HepG2 (cell line): Measurements from ENCODE around the gene SYNE1. TPM values are rescaled to one million over a fixed set of nuclear protein-coding genes. Genes with fewer than 3 reads are reported as not detected.

Experiments used
- EHMT2 ChIP-seq: fragments of 200-600 bp; sonication (generic); IDR thresholded peaks from 2 replicates; pipeline ENCODE4 v1.7.0; 2017; ENCODE audit warnings: antibody characterized with exemption, low read depth, low read length, borderline replicate concordance
- MLLT10 ChIP-seq: sonication (generic); formaldehyde crosslinking; IDR thresholded peaks from 2 replicates; pipeline ENCODE4 v1.4.0; 2020; ENCODE audit warnings: missing genetic modification reagents
- REPIN1 ChIP-seq: sonication (generic); formaldehyde crosslinking; IDR thresholded peaks from 2 replicates; pipeline ENCODE4 v1.8.0; 2022; ENCODE audit warnings: missing genetic modification reagents, low read depth, mild to moderate bottlenecking, borderline replicate concordance
- TARDBP ChIP-seq: sonication (generic); formaldehyde crosslinking; IDR thresholded peaks from 2 replicates; pipeline ENCODE4 v1.8.0; 2022; ENCODE audit warnings: mild to moderate bottlenecking, missing genetic modification reagents
- ZFP41 ChIP-seq: sonication (generic); formaldehyde crosslinking; IDR thresholded peaks from 2 replicates; pipeline ENCODE4 v1.4.0; 2020; ENCODE audit warnings: mild to moderate bottlenecking, missing genetic modification reagents, borderline replicate concordance
- ZKSCAN1 ChIP-seq: fragments of 150-350 bp; IDR thresholded peaks from 2 replicates; pipeline ENCODE4 v1.6.1; 2014; ENCODE audit warnings: low read length
- ZMYM4 ChIP-seq: sonication (generic); formaldehyde crosslinking; IDR thresholded peaks from 2 replicates; pipeline ENCODE4 v1.8.1; 2023; ENCODE audit warnings: mild to moderate bottlenecking, missing genetic modification reagents
- ZNF615 ChIP-seq: sonication (generic); formaldehyde crosslinking; IDR thresholded peaks from 2 replicates; pipeline ENCODE4 v1.5.0; 2020; ENCODE audit warnings: mild to moderate bottlenecking, missing genetic modification reagents, borderline replicate concordance
- ZNF670 ChIP-seq: sonication (generic); formaldehyde crosslinking; IDR thresholded peaks from 2 replicates; pipeline ENCODE4 v1.8.0; 2022; ENCODE audit warnings: mild to moderate bottlenecking, missing genetic modification reagents, borderline replicate concordance
- polyA plus RNA-seq, 8 experiments: library from polyadenylated mRNA; depleted of rRNA in 3 of 8; stranded (reverse) in 7 of 8; unstranded in 1 of 8; fragments of >200 nt; fragmentation: Illumina TruSeq in 4 of 8; extraction: Trizol in 4 of 8; gene quantifications; 2 replicates each; pipeline versions ENCODE4 v1.2.1 to v1.2.3, GENCODE V29; 2011 to 2016; ENCODE audit warnings: low read depth in 4 of 8, missing spikeins in 1 of 8, mixed read lengths in 1 of 8; ENCODE audit not compliant: insufficient read depth in 1 of 8
- total RNA-seq, 5 experiments: library from RNA; depleted of rRNA; stranded (reverse); fragments of >200 nt; fragmentation: Illumina TruSeq; extraction: Trizol; gene quantifications; 2 replicates each; pipeline ENCODE4 v1.2.3, GENCODE V29; 2016; ENCODE audit warnings: low read depth in 1 of 5
- TF ChIP-seq, protein P1 (sequence below): sonication (generic); formaldehyde crosslinking; IDR thresholded peaks from 2 replicates; pipeline ENCODE4 v1.4.0; 2020; ENCODE audit warnings: mild to moderate bottlenecking, missing genetic modification reagents
- TF ChIP-seq, protein P2 (sequence below): IDR thresholded peaks from 2 replicates; pipeline ENCODE4 v1.4.0; 2020; ENCODE audit warnings: mild to moderate bottlenecking, missing genetic modification reagents
- TF ChIP-seq, protein P3 (sequence below): sonication (generic); formaldehyde crosslinking; IDR thresholded peaks from 2 replicates; pipeline ENCODE4 v1.4.0; 2020; ENCODE audit warnings: missing genetic modification reagents, borderline replicate concordance
- TF ChIP-seq, protein P4 (sequence below): sonication (generic); formaldehyde crosslinking; IDR thresholded peaks from 2 replicates; pipeline ENCODE4 v1.5.1; 2020; ENCODE audit warnings: mild to moderate bottlenecking, moderate library complexity, missing genetic modification reagents

The SYNE1 gene
- total and polyA plus RNA-seq, 2 of the 13 experiments (the other 11 are each of a cell fraction or from before 2014, with no cell fraction given), result 5.5 to 15.9 TPM

DNA sequence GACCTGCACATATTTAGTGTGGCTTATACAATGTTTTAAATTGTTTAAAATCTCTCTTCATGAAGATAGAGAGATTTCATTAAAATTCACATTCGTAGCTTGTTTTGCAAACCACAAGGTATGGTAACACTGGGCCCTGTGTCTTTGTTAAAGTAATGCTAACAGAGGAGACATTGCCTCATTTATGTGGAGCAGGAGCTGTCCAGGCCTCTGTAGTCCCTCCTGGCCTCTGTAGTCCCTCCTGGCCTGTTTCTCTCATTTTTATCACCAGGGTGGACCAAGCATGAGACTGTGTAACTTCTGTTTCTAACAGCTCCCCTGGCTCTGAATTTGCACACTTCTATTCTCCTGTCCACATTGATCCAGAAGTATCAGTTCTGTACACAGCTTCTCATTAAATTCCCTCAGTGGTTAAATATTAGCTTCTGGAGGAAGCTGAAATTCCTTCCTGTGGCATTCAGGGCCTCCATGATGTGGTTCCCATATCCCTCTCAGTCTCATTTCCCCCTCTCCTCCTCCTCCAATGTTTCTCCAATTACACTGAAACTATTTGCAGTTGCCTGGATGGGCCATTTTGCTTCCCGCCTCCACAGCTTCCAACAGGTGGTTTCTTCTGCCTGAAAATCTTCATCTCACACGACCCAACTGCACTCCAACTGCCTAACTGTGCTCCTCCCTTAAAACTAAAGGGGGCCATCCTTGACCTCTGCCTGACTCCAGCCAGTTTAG is 340.4 kb downstream of the SYNE1 start (continued):
- TF ChIP-seq, protein P1, sequence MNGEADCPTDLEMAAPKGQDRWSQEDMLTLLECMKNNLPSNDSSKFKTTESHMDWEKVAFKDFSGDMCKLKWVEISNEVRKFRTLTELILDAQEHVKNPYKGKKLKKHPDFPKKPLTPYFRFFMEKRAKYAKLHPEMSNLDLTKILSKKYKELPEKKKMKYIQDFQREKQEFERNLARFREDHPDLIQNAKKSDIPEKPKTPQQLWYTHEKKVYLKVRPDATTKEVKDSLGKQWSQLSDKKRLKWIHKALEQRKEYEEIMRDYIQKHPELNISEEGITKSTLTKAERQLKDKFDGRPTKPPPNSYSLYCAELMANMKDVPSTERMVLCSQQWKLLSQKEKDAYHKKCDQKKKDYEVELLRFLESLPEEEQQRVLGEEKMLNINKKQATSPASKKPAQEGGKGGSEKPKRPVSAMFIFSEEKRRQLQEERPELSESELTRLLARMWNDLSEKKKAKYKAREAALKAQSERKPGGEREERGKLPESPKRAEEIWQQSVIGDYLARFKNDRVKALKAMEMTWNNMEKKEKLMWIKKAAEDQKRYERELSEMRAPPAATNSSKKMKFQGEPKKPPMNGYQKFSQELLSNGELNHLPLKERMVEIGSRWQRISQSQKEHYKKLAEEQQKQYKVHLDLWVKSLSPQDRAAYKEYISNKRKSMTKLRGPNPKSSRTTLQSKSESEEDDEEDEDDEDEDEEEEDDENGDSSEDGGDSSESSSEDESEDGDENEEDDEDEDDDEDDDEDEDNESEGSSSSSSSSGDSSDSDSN (CRISPR knock-in tag), result no peak
- TF ChIP-seq TARDBP (peak; percentile 19; the same call in 1 of the 2 replicates), ZFP41 (CRISPR knock-in tag) (no peak), REPIN1 (CRISPR knock-in tag) (peak; percentile 39; the same call in 1 of the 2 replicates), ZNF670 (CRISPR knock-in tag) (no peak), ZNF615 (CRISPR knock-in tag) (peak; percentile 32; the same call in 1 of the 2 replicates), ZKSCAN1 (no peak), MLLT10 (CRISPR knock-in tag) (no peak), ZMYM4 (CRISPR knock-in tag) (peak; percentile 71), EHMT2 (0 out of 2 replicates have a peak, but pooled peaks have one; percentile 33)
- TF ChIP-seq, protein P2, sequence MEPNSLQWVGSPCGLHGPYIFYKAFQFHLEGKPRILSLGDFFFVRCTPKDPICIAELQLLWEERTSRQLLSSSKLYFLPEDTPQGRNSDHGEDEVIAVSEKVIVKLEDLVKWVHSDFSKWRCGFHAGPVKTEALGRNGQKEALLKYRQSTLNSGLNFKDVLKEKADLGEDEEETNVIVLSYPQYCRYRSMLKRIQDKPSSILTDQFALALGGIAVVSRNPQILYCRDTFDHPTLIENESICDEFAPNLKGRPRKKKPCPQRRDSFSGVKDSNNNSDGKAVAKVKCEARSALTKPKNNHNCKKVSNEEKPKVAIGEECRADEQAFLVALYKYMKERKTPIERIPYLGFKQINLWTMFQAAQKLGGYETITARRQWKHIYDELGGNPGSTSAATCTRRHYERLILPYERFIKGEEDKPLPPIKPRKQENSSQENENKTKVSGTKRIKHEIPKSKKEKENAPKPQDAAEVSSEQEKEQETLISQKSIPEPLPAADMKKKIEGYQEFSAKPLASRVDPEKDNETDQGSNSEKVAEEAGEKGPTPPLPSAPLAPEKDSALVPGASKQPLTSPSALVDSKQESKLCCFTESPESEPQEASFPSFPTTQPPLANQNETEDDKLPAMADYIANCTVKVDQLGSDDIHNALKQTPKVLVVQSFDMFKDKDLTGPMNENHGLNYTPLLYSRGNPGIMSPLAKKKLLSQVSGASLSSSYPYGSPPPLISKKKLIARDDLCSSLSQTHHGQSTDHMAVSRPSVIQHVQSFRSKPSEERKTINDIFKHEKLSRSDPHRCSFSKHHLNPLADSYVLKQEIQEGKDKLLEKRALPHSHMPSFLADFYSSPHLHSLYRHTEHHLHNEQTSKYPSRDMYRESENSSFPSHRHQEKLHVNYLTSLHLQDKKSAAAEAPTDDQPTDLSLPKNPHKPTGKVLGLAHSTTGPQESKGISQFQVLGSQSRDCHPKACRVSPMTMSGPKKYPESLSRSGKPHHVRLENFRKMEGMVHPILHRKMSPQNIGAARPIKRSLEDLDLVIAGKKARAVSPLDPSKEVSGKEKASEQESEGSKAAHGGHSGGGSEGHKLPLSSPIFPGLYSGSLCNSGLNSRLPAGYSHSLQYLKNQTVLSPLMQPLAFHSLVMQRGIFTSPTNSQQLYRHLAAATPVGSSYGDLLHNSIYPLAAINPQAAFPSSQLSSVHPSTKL, result peak; percentile 44; the same call in 1 of the 2 replicates
- TF ChIP-seq, protein P3, sequence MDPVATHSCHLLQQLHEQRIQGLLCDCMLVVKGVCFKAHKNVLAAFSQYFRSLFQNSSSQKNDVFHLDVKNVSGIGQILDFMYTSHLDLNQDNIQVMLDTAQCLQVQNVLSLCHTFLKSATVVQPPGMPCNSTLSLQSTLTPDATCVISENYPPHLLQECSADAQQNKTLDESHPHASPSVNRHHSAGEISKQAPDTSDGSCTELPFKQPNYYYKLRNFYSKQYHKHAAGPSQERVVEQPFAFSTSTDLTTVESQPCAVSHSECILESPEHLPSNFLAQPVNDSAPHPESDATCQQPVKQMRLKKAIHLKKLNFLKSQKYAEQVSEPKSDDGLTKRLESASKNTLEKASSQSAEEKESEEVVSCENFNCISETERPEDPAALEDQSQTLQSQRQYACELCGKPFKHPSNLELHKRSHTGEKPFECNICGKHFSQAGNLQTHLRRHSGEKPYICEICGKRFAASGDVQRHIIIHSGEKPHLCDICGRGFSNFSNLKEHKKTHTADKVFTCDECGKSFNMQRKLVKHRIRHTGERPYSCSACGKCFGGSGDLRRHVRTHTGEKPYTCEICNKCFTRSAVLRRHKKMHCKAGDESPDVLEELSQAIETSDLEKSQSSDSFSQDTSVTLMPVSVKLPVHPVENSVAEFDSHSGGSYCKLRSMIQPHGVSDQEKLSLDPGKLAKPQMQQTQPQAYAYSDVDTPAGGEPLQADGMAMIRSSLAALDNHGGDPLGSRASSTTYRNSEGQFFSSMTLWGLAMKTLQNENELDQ (CRISPR knock-in tag), result no peak
- TF ChIP-seq, protein P4, sequence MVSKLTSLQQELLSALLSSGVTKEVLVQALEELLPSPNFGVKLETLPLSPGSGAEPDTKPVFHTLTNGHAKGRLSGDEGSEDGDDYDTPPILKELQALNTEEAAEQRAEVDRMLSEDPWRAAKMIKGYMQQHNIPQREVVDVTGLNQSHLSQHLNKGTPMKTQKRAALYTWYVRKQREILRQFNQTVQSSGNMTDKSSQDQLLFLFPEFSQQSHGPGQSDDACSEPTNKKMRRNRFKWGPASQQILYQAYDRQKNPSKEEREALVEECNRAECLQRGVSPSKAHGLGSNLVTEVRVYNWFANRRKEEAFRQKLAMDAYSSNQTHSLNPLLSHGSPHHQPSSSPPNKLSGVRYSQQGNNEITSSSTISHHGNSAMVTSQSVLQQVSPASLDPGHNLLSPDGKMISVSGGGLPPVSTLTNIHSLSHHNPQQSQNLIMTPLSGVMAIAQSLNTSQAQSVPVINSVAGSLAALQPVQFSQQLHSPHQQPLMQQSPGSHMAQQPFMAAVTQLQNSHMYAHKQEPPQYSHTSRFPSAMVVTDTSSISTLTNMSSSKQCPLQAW (CRISPR knock-in tag), result 0 out of 2 replicates have a peak, but pooled peaks have one; percentile 22
